Panc1 (cell line): ENCODE data around the gene PIWIL1. TPM values are rescaled to one million over a fixed set of nuclear protein-coding genes. Genes with fewer than 3 reads are reported as not detected.

Experiments used
- ATAC-seq: fragments of 200-7000 bp; cut with Tn5 transposase; 2 replicates; pipeline ENCODE4 v1.9.1; 2020; ENCODE audit warnings: mild to moderate bottlenecking, moderate library complexity
- BruUV-seq: library from RNA; stranded (reverse); fragments of 400-500 nt; replicated peaks from 2 replicates; lab custom pipeline; 2021; lab: Mats Ljungman, UMichigan
- CTCF ChIA-PET: fragments of 300-600 bp; sonication (Branson Sonifier 250); formaldehyde crosslinking; loops from one replicate; lab custom pipeline; 2022; ENCODE audit warnings: antibody characterized with exemption; lab: Charles Lee
- POLR2A ChIA-PET: fragments of 300-600 bp; sonication (Branson Sonifier 250); formaldehyde crosslinking; loops from one replicate; lab custom pipeline; 2022; ENCODE audit warnings: antibody characterized with exemption; lab: Charles Lee
- DNase-seq: peaks from one replicate; pipeline ENCODE4 v3.0.0-alpha.2; 2010; ENCODE audit warnings: low read depth, low spot score
- H3K27ac ChIP-seq: 2 replicates; pipeline ENCODE4 v1.5.1; 2011; ENCODE audit warnings: mild to moderate bottlenecking, low read length, inconsistent platforms
- H3K27me3 ChIP-seq: fragments of 200-500 bp; sonication (Bioruptor generic); 2 replicates; pipeline ENCODE4 v1.6.0; 2014; ENCODE audit warnings: low read length, inconsistent platforms; ENCODE audit not compliant: control insufficient read depth, insufficient read depth
- H3K36me3 ChIP-seq: fragments of 200-500 bp; sonication (Bioruptor generic); 2 replicates; pipeline ENCODE4 v1.5.1; 2014; ENCODE audit warnings: inconsistent platforms, mild to moderate bottlenecking, low read length, moderate library complexity; ENCODE audit not compliant: control insufficient read depth, insufficient read depth
- H3K4me1 ChIP-seq: 2 replicates; pipeline ENCODE4 v1.5.1; 2011; ENCODE audit warnings: inconsistent platforms, mild to moderate bottlenecking, low read length, moderate library complexity; ENCODE audit not compliant: control insufficient read depth, insufficient read depth
- H3K4me3 ChIP-seq, 2 experiments: 2 replicates each; pipeline ENCODE4 v1.5.1; 2011 to 2012; ENCODE audit warnings: low read depth in 2 of 2, low read length in 2 of 2, mild to moderate bottlenecking in 2 of 2, inconsistent platforms in 1 of 2, moderate library complexity in 1 of 2
- H3K9me3 ChIP-seq: fragments of 200-500 bp; sonication (Bioruptor generic); 2 replicates; pipeline ENCODE4 v1.5.1; 2014; ENCODE audit warnings: low read depth, mild to moderate bottlenecking, inconsistent platforms, low read length, moderate library complexity; ENCODE audit not compliant: control insufficient read depth, insufficient read depth
- POLR2AphosphoS5 ChIP-seq: IDR thresholded peaks from 2 replicates; pipeline ENCODE4 v1.6.1; 2012; ENCODE audit warnings: mild to moderate bottlenecking, low read depth, low read length, moderate library complexity
- SIN3A ChIP-seq: IDR thresholded peaks from 2 replicates; pipeline ENCODE4 v1.6.1; 2012; ENCODE audit warnings: low read depth, mild to moderate bottlenecking, low read length, moderate library complexity, borderline replicate concordance; ENCODE audit not compliant: insufficient read depth
- TCF7L2 ChIP-seq: IDR thresholded peaks from 2 replicates; pipeline ENCODE4 v1.6.1; 2011; ENCODE audit warnings: mild to moderate bottlenecking, low read depth, low read length, inconsistent platforms
- in situ Hi-C: cut with HindIII; loops from 2 replicates; pipeline ENCODE4 v1.10.0; 2016; ENCODE audit warnings: low sequenced_read_pairs, low pct_unique_long_range_greater_than_20kb
- intact Hi-C: fragments of 100-400 bp; cut with micrococcal nuclease; formaldehyde crosslinking; loops from one replicate; pipeline ENCODE4 v1.10.0; 2022; ENCODE audit not compliant: unreplicated experiment
- total RNA-seq: library from RNA; stranded (reverse); gene quantifications from one replicate; pipeline ENCODE4 v1.2.1, GENCODE V29; 2021; ENCODE audit not compliant: unreplicated experiment
- TF ChIP-seq, protein P1 (sequence below), 2 experiments: IDR thresholded peaks; 2 replicates each; pipeline ENCODE4 v1.6.1; 2011 to 2012; ENCODE audit warnings: low read depth in 2 of 2, control low read depth in 1 of 2, low read length in 1 of 2, mild to moderate bottlenecking in 1 of 2, moderate library complexity in 1 of 2; ENCODE audit not compliant: insufficient read depth in 1 of 2
- TF ChIP-seq, protein P2 (sequence below): fragments of 450-650 bp; IDR thresholded peaks from 2 replicates; pipeline ENCODE4 v1.5.1; 2017; ENCODE audit warnings: mild to moderate bottlenecking

PIWIL1 gene
- total RNA-seq, 1 experiment from 2014 or later, result not detected

DNA sequence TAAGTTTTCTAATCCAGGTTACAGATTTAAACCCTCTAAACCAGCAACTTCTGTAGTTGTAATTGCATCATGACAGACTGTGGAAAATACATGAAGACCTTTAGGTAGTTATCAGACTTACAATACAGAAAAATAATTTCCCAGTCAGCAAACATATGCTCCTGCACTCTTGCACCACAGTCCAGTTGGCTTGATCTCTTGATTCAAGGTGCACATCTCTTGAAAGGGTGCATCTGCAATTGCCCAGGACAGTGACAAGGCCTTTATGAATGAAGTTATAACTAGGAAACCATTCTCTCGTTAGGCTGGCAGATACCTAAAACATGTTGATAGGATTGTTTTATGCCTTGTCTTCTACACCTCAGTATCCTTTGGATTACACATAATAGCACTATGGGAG lies 7.6 kb downstream of the PIWIL1 start:
- intact Hi-C loops (no loop called here), in situ Hi-C loops (no loop called here)
- TF ChIP-seq, protein P1, sequence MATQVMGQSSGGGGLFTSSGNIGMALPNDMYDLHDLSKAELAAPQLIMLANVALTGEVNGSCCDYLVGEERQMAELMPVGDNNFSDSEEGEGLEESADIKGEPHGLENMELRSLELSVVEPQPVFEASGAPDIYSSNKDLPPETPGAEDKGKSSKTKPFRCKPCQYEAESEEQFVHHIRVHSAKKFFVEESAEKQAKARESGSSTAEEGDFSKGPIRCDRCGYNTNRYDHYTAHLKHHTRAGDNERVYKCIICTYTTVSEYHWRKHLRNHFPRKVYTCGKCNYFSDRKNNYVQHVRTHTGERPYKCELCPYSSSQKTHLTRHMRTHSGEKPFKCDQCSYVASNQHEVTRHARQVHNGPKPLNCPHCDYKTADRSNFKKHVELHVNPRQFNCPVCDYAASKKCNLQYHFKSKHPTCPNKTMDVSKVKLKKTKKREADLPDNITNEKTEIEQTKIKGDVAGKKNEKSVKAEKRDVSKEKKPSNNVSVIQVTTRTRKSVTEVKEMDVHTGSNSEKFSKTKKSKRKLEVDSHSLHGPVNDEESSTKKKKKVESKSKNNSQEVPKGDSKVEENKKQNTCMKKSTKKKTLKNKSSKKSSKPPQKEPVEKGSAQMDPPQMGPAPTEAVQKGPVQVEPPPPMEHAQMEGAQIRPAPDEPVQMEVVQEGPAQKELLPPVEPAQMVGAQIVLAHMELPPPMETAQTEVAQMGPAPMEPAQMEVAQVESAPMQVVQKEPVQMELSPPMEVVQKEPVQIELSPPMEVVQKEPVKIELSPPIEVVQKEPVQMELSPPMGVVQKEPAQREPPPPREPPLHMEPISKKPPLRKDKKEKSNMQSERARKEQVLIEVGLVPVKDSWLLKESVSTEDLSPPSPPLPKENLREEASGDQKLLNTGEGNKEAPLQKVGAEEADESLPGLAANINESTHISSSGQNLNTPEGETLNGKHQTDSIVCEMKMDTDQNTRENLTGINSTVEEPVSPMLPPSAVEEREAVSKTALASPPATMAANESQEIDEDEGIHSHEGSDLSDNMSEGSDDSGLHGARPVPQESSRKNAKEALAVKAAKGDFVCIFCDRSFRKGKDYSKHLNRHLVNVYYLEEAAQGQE (IDR thresholded peaks at IDR 0.05; ENCODE audit: insufficient read depth in 1 of 2, low read depth in 2 of 2, low read length in 1 of 2), result no peak
- TF ChIP-seq, protein P2, sequence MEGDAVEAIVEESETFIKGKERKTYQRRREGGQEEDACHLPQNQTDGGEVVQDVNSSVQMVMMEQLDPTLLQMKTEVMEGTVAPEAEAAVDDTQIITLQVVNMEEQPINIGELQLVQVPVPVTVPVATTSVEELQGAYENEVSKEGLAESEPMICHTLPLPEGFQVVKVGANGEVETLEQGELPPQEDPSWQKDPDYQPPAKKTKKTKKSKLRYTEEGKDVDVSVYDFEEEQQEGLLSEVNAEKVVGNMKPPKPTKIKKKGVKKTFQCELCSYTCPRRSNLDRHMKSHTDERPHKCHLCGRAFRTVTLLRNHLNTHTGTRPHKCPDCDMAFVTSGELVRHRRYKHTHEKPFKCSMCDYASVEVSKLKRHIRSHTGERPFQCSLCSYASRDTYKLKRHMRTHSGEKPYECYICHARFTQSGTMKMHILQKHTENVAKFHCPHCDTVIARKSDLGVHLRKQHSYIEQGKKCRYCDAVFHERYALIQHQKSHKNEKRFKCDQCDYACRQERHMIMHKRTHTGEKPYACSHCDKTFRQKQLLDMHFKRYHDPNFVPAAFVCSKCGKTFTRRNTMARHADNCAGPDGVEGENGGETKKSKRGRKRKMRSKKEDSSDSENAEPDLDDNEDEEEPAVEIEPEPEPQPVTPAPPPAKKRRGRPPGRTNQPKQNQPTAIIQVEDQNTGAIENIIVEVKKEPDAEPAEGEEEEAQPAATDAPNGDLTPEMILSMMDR, result no peak
- TF ChIP-seq TCF7L2 (no peak), SIN3A (no peak), POLR2AphosphoS5 (no peak)
- DNase-seq, result no peak
- no TSS peak for BruUV-seq
- POLR2A ChIA-PET, result no interaction called here
- H3K4me1 ChIP-seq, result no peaks in the 10 kb centered on the region
- H3K4me3 ChIP-seq, result no peak overlapping the region
- H3K36me3 ChIP-seq, result no peaks in the 10 kb centered on the region
- CTCF ChIA-PET, result no interaction called here
- no peak for ATAC-seq
- H3K27me3 ChIP-seq, result no peaks in the 10 kb centered on the region; the same call in 1 of the 2 replicates
- H3K27ac ChIP-seq, result no peak overlapping the region
- H3K9me3 ChIP-seq, result no peaks in the 10 kb centered on the region; the same call in 1 of the 2 replicates

DNA sequence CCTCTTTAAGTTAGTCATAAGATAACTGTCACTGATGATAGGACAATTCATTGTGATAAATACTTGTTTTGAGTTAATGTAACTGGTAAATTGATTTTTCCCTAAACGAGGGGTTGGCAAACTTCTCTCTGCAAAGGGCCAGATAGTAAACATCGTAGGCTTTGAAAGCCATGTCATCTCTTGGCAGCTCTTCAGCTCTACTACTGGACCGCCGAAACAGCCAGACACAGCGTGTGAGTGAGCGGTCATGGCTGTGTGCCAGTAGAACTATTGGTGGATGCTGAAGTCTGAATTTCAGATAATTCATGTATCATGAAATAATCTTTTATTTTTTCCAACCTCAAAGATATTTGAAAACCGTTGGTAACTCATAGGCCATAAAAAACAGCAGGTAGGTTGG lies 9.9 kb downstream of the PIWIL1 start:
- no peak overlapping the region for H3K27ac ChIP-seq
- ATAC-seq (no peak), DNase-seq (no peak)
- ChIA-PET CTCF (no interaction called here), POLR2A (no interaction called here)
- no peaks in the 10 kb centered on the region; the same call in 1 of the 2 replicates for H3K27me3 ChIP-seq
- in situ Hi-C loops (no loop called here), intact Hi-C loops (no loop called here)
- TF ChIP-seq POLR2AphosphoS5 (no peak), SIN3A (no peak), TCF7L2 (no peak)
- TF ChIP-seq, protein P2, result no peak
- TF ChIP-seq, protein P1 (IDR thresholded peaks at IDR 0.05; ENCODE audit: insufficient read depth in 1 of 2, low read depth in 2 of 2, low read length in 1 of 2), result no peak
- no peaks in the 10 kb centered on the region; the same call in 1 of the 2 replicates for H3K9me3 ChIP-seq
- H3K4me1 ChIP-seq, result no peaks in the 10 kb centered on the region
- BruUV-seq, result no TSS peak
- no peaks in the 10 kb centered on the region for H3K36me3 ChIP-seq
- no peak overlapping the region for H3K4me3 ChIP-seq
